Activated gamma-delta T cell (primary cell): ENCODE results near the gene SLC30A1.

Source experiments
- DNase-seq: peaks from one replicate; lab custom pipeline; 2025; lab: John Stamatoyannopoulos, UW

Gene SLC30A1

DNA sequence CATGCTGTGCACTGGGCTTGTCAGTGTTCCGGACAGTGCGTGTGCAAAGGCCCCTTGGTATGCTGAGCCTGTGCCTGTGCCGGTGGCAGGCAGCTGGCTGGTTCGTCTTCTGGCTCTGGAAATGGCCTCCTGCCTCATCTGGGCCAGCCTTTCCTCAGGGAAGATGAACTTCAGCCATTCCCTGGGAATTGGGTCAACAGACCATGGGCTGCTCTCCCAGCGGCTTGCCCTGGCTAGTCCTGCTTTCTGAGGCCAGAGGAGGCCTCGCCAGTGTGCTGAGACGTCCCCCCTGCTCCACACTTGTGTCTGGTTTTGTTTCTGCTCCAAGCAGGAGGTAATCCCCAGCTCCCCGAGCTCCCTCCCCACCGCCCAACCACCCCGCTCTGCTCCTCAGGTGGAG is 54.4 kb downstream of the SLC30A1 start:
- DNase-seq, result no peak

DNA sequence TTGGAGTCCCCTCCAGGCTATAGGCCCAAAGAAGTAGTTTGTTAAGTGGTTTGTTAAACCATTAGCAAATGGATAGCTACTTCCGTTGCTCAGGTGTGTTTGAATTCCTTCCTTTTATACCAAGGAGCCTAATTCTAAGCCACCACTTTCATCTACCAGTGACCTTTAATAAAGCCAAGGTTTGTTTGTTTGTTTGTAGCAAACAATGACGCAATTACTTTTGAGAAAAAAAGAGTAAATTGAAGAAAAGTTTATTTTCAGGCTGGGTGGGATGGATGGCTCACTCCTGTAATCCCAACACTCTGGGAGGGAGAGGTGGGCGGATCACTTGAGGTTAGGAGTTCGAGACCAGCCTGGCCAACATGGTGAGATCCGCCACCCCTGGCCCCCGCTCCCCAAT is 56.2 kb downstream of the SLC30A1 start:
- DNase-seq, result no peak
